Measurements from ENCODE around the gene TAF11.

Gene TAF11

GRCh38 chr6:34875292-34876213 lies 12.3 kb downstream of the TAF11 start:
- no peak overlapping the region for H2AFZ ChIP-seq (ENCODE audit: low read depth, low read length)
- H3K4me3 ChIP-seq (ENCODE audit: low read length) = no peak overlapping the region
- no peaks in the 10 kb centered on the region for H3K9me3 ChIP-seq (ENCODE audit: low read length)
- H3K27me3 ChIP-seq (ENCODE audit: insufficient read depth, low read length) = no peaks in the 10 kb centered on the region
- peaks cover 93% of the 10 kb centered on the region for H3K36me3 ChIP-seq (ENCODE audit: insufficient read depth, low read length)
- no peaks in the 10 kb centered on the region for H3K4me1 ChIP-seq (ENCODE audit: insufficient read depth, low read length)

- no peaks in the 10 kb centered on the region for H3K4me1 ChIP-seq (ENCODE audit: insufficient read depth, low read length)
- no peak overlapping the region for H2AFZ ChIP-seq (ENCODE audit: low read depth, low read length)
- no peaks in the 10 kb centered on the region for H3K9me3 ChIP-seq (ENCODE audit: low read length)
- H3K4me3 ChIP-seq (ENCODE audit: low read length) = no peak overlapping the region
- no peaks in the 10 kb centered on the region for H3K27me3 ChIP-seq (ENCODE audit: insufficient read depth, low read length)
- H3K36me3 ChIP-seq (ENCODE audit: insufficient read depth, low read length) = peaks cover 87% of the 10 kb centered on the region
These were observed 15.5 kb downstream of the TAF11 start for GRCh38 chr6:34872332-34872731.

- Histone ChIP-seq H3K27me3 (ENCODE audit: insufficient read depth, low read length) (no peaks in the 10 kb centered on the region), H3K36me3 (ENCODE audit: insufficient read depth, low read length) (peaks cover 87% of the 10 kb centered on the region), H3K9me3 (ENCODE audit: low read length) (no peaks in the 10 kb centered on the region), H3K4me3 (ENCODE audit: low read length) (no peak overlapping the region), H3K4me1 (ENCODE audit: insufficient read depth, low read length) (no peaks in the 10 kb centered on the region), H2AFZ (ENCODE audit: low read depth, low read length) (no peak overlapping the region)
These were observed 16.0 kb downstream of the TAF11 start for GRCh38 chr6:34871853-34872252.

GRCh38 chr6:34867484-34867883 lies 20.4 kb downstream of the TAF11 start:
- Histone ChIP-seq H3K4me1 (ENCODE audit: insufficient read depth, low read length) (no peaks in the 10 kb centered on the region), H3K27me3 (ENCODE audit: insufficient read depth, low read length) (no peaks in the 10 kb centered on the region), H3K36me3 (ENCODE audit: insufficient read depth, low read length) (peaks cover 71% of the 10 kb centered on the region), H3K9me3 (ENCODE audit: low read length) (no peaks in the 10 kb centered on the region), H2AFZ (ENCODE audit: low read depth, low read length) (no peak overlapping the region), H3K4me3 (ENCODE audit: low read length) (no peak overlapping the region)

GRCh38 chr6:34866509-34866908 lies 21.3 kb downstream of the TAF11 start:
- H3K4me1 ChIP-seq (ENCODE audit: insufficient read depth, low read length) = no peaks in the 10 kb centered on the region
- H3K27me3 ChIP-seq (ENCODE audit: insufficient read depth, low read length) = no peaks in the 10 kb centered on the region
- no peaks in the 10 kb centered on the region for H3K9me3 ChIP-seq (ENCODE audit: low read length)
- peaks cover 61% of the 10 kb centered on the region for H3K36me3 ChIP-seq (ENCODE audit: insufficient read depth, low read length)
- no peak overlapping the region for H3K4me3 ChIP-seq (ENCODE audit: low read length)
- no peak overlapping the region for H2AFZ ChIP-seq (ENCODE audit: low read depth, low read length)

GRCh38 chr6:34865107-34865506 lies 22.7 kb downstream of the TAF11 start:
- Histone ChIP-seq H3K4me1 (ENCODE audit: insufficient read depth, low read length) (no peaks in the 10 kb centered on the region), H3K36me3 (ENCODE audit: insufficient read depth, low read length) (peaks cover 58% of the 10 kb centered on the region), H2AFZ (ENCODE audit: low read depth, low read length) (no peak overlapping the region)

GRCh38 chr6:34864007-34864406 lies 23.8 kb downstream of the TAF11 start:
- Histone ChIP-seq H2AFZ (ENCODE audit: low read depth, low read length) (no peak overlapping the region), H3K4me3 (ENCODE audit: low read length) (no peak overlapping the region), H3K27me3 (ENCODE audit: insufficient read depth, low read length) (no peaks in the 10 kb centered on the region), H3K4me1 (ENCODE audit: insufficient read depth, low read length) (no peaks in the 10 kb centered on the region), H3K9me3 (ENCODE audit: low read length) (no peaks in the 10 kb centered on the region), H3K36me3 (ENCODE audit: insufficient read depth, low read length) (peaks cover 60% of the 10 kb centered on the region)

More at GRCh38 chr6:34865107-34865506, 22.7 kb downstream of the TAF11 start:
- Histone ChIP-seq H3K9me3 (ENCODE audit: low read length) (no peaks in the 10 kb centered on the region), H3K4me3 (ENCODE audit: low read length) (no peak overlapping the region), H3K27me3 (ENCODE audit: insufficient read depth, low read length) (no peaks in the 10 kb centered on the region)

- H3K4me3 ChIP-seq (ENCODE audit: low read length) = no peak overlapping the region
- H3K36me3 ChIP-seq (ENCODE audit: insufficient read depth, low read length) = peaks cover 75% of the 10 kb centered on the region
- H3K4me1 ChIP-seq (ENCODE audit: insufficient read depth, low read length) = no peaks in the 10 kb centered on the region
- H3K27me3 ChIP-seq (ENCODE audit: insufficient read depth, low read length) = no peaks in the 10 kb centered on the region
- no peak overlapping the region for H2AFZ ChIP-seq (ENCODE audit: low read depth, low read length)
- no peaks in the 10 kb centered on the region for H3K9me3 ChIP-seq (ENCODE audit: low read length)
These were observed 27.1 kb downstream of the TAF11 start for GRCh38 chr6:34860776-34861175.

GRCh38 chr6:34859951-34860350 lies 27.9 kb downstream of the TAF11 start:
- Histone ChIP-seq H3K4me1 (ENCODE audit: insufficient read depth, low read length) (no peaks in the 10 kb centered on the region), H2AFZ (ENCODE audit: low read depth, low read length) (no peak overlapping the region), H3K36me3 (ENCODE audit: insufficient read depth, low read length) (peaks cover 78% of the 10 kb centered on the region), H3K27me3 (ENCODE audit: insufficient read depth, low read length) (no peaks in the 10 kb centered on the region), H3K4me3 (ENCODE audit: low read length) (no peak overlapping the region), H3K9me3 (ENCODE audit: low read length) (no peaks in the 10 kb centered on the region)

GRCh38 chr6:34858681-34859080 lies 29.2 kb downstream of the TAF11 start:
- Histone ChIP-seq H3K4me1 (ENCODE audit: insufficient read depth, low read length) (no peaks in the 10 kb centered on the region), H3K4me3 (ENCODE audit: low read length) (no peak overlapping the region), H3K36me3 (ENCODE audit: insufficient read depth, low read length) (peaks cover 69% of the 10 kb centered on the region), H3K9me3 (ENCODE audit: low read length) (no peaks in the 10 kb centered on the region), H2AFZ (ENCODE audit: low read depth, low read length) (no peak overlapping the region), H3K27me3 (ENCODE audit: insufficient read depth, low read length) (no peaks in the 10 kb centered on the region)

GRCh38 chr6:34855463-34855862 lies 32.4 kb downstream of the TAF11 start:
- H2AFZ ChIP-seq (ENCODE audit: low read depth, low read length) = no peak overlapping the region
- no peaks in the 10 kb centered on the region for H3K9me3 ChIP-seq (ENCODE audit: low read length)
- H3K4me1 ChIP-seq (ENCODE audit: insufficient read depth, low read length) = no peaks in the 10 kb centered on the region
- no peaks in the 10 kb centered on the region for H3K27me3 ChIP-seq (ENCODE audit: insufficient read depth, low read length)
- peaks cover 73% of the 10 kb centered on the region for H3K36me3 ChIP-seq (ENCODE audit: insufficient read depth, low read length)
- H3K4me3 ChIP-seq (ENCODE audit: low read length) = no peak overlapping the region

- Histone ChIP-seq H2AFZ (ENCODE audit: low read depth, low read length) (no peak overlapping the region), H3K4me3 (ENCODE audit: low read length) (no peak overlapping the region), H3K36me3 (ENCODE audit: insufficient read depth, low read length) (peaks cover 44% of the 10 kb centered on the region), H3K4me1 (ENCODE audit: insufficient read depth, low read length) (no peaks in the 10 kb centered on the region), H3K9me3 (ENCODE audit: low read length) (no peaks in the 10 kb centered on the region), H3K27me3 (ENCODE audit: insufficient read depth, low read length) (no peaks in the 10 kb centered on the region)
These were observed 35.3 kb downstream of the TAF11 start for GRCh38 chr6:34852406-34853085.

GRCh38 chr6:34851361-34851760 lies 36.5 kb downstream of the TAF11 start:
- H3K4me3 ChIP-seq (ENCODE audit: low read length) = no peak overlapping the region
- no peaks in the 10 kb centered on the region for H3K27me3 ChIP-seq (ENCODE audit: insufficient read depth, low read length)
- peaks cover 32% of the 10 kb centered on the region for H3K36me3 ChIP-seq (ENCODE audit: insufficient read depth, low read length)
- H3K9me3 ChIP-seq (ENCODE audit: low read length) = no peaks in the 10 kb centered on the region
- H2AFZ ChIP-seq (ENCODE audit: low read depth, low read length) = no peak overlapping the region
- no peaks in the 10 kb centered on the region for H3K4me1 ChIP-seq (ENCODE audit: insufficient read depth, low read length)

Data from neuron (in vitro differentiated cells).